ENCODE data around the gene MOB3A. TPM values are rescaled to one million over a fixed set of nuclear protein-coding genes. Genes with fewer than 3 reads are reported as not detected.

The MOB3A gene
- total and polyA plus RNA-seq, 2 of the 13 experiments (the other 11 are each of a cell fraction or from before 2014, with no cell fraction given): 3.5 to 17.8 TPM

DNA sequence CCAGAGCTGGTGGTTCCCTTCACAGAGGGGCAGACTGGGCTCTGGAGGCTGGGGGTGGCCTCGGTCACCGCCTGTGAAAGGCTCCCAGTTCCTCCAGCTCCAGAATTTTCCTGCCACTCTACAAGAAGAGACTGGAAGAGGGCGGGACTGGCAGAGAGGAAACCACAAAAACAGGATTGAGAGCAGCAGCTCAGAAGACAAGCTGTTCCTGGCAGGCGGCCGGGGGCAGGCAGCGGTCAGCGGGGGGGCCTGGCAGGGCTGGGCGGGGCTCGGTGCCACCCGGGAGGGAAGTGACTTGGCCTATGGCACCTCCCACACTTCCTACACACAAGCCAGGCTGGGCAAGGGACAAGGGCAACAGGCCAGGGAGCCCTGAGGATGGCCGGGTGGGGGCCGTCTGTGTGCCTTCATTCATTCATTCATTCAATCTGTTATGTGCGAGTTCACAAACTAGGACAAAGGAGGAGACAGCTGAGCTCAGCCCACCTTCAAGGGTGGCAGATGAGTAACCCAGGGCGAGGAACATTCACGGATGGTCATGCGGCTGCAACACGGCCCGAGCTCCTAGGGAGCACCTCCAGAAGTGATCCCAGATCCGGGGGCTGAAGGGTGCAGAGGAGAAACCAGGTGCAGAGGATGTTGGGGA lies 63.7 kb downstream of the MOB3A start (continued):
- TF ChIP-seq, protein P1, sequence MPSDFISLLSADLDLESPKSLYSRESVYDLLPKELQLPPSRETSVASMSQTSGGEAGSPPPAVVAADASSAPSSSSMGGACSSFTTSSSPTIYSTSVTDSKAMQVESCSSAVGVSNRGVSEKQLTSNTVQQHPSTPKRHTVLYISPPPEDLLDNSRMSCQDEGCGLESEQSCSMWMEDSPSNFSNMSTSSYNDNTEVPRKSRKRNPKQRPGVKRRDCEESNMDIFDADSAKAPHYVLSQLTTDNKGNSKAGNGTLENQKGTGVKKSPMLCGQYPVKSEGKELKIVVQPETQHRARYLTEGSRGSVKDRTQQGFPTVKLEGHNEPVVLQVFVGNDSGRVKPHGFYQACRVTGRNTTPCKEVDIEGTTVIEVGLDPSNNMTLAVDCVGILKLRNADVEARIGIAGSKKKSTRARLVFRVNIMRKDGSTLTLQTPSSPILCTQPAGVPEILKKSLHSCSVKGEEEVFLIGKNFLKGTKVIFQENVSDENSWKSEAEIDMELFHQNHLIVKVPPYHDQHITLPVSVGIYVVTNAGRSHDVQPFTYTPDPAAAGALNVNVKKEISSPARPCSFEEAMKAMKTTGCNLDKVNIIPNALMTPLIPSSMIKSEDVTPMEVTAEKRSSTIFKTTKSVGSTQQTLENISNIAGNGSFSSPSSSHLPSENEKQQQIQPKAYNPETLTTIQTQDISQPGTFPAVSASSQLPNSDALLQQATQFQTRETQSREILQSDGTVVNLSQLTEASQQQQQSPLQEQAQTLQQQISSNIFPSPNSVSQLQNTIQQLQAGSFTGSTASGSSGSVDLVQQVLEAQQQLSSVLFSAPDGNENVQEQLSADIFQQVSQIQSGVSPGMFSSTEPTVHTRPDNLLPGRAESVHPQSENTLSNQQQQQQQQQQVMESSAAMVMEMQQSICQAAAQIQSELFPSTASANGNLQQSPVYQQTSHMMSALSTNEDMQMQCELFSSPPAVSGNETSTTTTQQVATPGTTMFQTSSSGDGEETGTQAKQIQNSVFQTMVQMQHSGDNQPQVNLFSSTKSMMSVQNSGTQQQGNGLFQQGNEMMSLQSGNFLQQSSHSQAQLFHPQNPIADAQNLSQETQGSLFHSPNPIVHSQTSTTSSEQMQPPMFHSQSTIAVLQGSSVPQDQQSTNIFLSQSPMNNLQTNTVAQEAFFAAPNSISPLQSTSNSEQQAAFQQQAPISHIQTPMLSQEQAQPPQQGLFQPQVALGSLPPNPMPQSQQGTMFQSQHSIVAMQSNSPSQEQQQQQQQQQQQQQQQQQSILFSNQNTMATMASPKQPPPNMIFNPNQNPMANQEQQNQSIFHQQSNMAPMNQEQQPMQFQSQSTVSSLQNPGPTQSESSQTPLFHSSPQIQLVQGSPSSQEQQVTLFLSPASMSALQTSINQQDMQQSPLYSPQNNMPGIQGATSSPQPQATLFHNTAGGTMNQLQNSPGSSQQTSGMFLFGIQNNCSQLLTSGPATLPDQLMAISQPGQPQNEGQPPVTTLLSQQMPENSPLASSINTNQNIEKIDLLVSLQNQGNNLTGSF (CRISPR knock-in tag; IDR thresholded peaks at IDR 0.05): no peak
- TF ChIP-seq NFRKB (IDR thresholded peaks at IDR 0.05) (no peak), MXI1 (IDR thresholded peaks at IDR 0.05; ENCODE audit: borderline replicate concordance, low read depth, low read length) (no peak), ZNF839 (CRISPR knock-in tag; IDR thresholded peaks at IDR 0.05; ENCODE audit: borderline replicate concordance) (no peak), MBNL3 (CRISPR knock-in tag; conservative IDR thresholded peaks at IDR 0.05) (no peak)
- TF ChIP-seq, protein P2, sequence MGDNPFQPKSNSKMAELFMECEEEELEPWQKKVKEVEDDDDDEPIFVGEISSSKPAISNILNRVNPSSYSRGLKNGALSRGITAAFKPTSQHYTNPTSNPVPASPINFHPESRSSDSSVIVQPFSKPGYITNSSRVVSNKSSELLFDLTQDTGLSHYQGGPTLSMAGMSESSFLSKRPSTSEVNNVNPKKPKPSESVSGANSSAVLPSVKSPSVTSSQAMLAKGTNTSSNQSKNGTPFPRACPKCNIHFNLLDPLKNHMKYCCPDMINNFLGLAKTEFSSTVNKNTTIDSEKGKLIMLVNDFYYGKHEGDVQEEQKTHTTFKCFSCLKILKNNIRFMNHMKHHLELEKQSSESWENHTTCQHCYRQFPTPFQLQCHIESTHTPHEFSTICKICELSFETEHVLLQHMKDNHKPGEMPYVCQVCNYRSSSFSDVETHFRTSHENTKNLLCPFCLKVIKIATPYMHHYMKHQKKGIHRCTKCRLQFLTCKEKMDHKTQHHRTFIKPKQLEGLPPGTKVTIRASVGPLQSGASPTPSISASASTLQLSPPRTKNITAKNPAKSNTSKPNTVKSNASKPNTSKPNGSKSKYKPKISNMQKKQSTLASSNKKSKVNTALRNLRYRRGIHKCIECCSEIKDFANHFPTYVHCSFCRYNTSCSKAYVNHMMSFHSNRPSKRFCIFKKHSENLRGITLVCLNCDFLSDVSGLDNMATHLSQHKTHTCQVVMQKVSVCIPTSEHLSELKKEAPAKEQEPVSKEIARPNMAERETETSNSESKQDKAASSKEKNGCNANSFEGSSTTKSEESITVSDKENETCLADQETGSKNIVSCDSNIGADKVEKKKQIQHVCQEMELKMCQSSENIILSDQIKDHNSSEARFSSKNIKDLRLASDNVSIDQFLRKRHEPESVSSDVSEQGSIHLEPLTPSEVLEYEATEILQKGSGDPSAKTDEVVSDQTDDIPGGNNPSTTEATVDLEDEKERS (CRISPR knock-in tag; IDR thresholded peaks at IDR 0.05): no peak
- TF ChIP-seq, protein P3, sequence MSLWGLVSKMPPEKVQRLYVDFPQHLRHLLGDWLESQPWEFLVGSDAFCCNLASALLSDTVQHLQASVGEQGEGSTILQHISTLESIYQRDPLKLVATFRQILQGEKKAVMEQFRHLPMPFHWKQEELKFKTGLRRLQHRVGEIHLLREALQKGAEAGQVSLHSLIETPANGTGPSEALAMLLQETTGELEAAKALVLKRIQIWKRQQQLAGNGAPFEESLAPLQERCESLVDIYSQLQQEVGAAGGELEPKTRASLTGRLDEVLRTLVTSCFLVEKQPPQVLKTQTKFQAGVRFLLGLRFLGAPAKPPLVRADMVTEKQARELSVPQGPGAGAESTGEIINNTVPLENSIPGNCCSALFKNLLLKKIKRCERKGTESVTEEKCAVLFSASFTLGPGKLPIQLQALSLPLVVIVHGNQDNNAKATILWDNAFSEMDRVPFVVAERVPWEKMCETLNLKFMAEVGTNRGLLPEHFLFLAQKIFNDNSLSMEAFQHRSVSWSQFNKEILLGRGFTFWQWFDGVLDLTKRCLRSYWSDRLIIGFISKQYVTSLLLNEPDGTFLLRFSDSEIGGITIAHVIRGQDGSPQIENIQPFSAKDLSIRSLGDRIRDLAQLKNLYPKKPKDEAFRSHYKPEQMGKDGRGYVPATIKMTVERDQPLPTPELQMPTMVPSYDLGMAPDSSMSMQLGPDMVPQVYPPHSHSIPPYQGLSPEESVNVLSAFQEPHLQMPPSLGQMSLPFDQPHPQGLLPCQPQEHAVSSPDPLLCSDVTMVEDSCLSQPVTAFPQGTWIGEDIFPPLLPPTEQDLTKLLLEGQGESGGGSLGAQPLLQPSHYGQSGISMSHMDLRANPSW (CRISPR knock-in tag; IDR thresholded peaks at IDR 0.05; ENCODE audit: borderline replicate concordance): no peak

Measured in HepG2 (cell line).